Keratinocyte (primary cell): Measurements from ENCODE around the gene TATDN2. TPM values are rescaled to one million over a fixed set of nuclear protein-coding genes. Genes with fewer than 3 reads are reported as not detected.
A peak's percentile ranks its signal among the peaks of the same experiment; 100 is the strongest.

ENCODE experiments used
- DNase-seq: peaks from one replicate; pipeline ENCODE4 v3.0.0-alpha.2; 2011; ENCODE audit warnings: low read depth, missing footprints, low spot score
- FAIRE-seq: peaks from 2 replicates; lab custom pipeline; 2011; peaks lifted over from hg19 to GRCh38; lab: Jason Lieb, UNC
- H2AFZ ChIP-seq: 2 replicates; pipeline ENCODE4 v1.6.0; 2012; ENCODE audit warnings: low read length, control low read depth, inconsistent platforms; ENCODE audit not compliant: control insufficient read depth
- H3K27ac ChIP-seq: 2 replicates; pipeline ENCODE4 v1.5.1; 2011; ENCODE audit warnings: low read length; ENCODE audit not compliant: control insufficient read depth, insufficient read depth
- H3K27me3 ChIP-seq: 3 replicates; pipeline ENCODE4 v1.6.0; 2011; ENCODE audit warnings: low read length; ENCODE audit not compliant: control insufficient read depth, insufficient read depth; ENCODE audit errors: extremely low read depth
- H3K36me3 ChIP-seq, 2 experiments: 2 replicates in 1 of 2; 3 replicates in 1 of 2; pipeline ENCODE4 v1.5.1; 2011; ENCODE audit warnings: low read length in 2 of 2, mild to moderate bottlenecking in 1 of 2; ENCODE audit not compliant: control insufficient read depth in 2 of 2, insufficient read depth in 2 of 2; ENCODE audit errors: extremely low read depth in 1 of 2
- H3K4me1 ChIP-seq: 3 replicates; pipeline ENCODE4 v1.5.1; 2011; ENCODE audit warnings: low read length; ENCODE audit not compliant: control insufficient read depth, insufficient read depth; ENCODE audit errors: extremely low read depth
- H3K4me2 ChIP-seq: 3 replicates; pipeline ENCODE4 v1.6.0; 2011; ENCODE audit warnings: low read depth, low read length; ENCODE audit not compliant: control insufficient read depth, insufficient read depth; ENCODE audit errors: extremely low read depth
- H3K4me3 ChIP-seq, 3 experiments: fragments of 200-600 bp in 1 of 3; sonication (generic) in 1 of 3; 2 replicates in 2 of 3; 3 replicates in 1 of 3; pipeline ENCODE4 v1.5.1; 2011 to 2016; ENCODE audit warnings: low read length in 3 of 3, mild to moderate bottlenecking in 3 of 3, control low read depth in 2 of 3, inconsistent platforms in 1 of 3, low read depth in 1 of 3, mixed read lengths in 1 of 3, mixed run types in 1 of 3, moderate library complexity in 1 of 3; ENCODE audit not compliant: control insufficient read depth in 2 of 3, insufficient read depth in 2 of 3; ENCODE audit errors: extremely low read depth in 1 of 3
- H3K79me2 ChIP-seq: 2 replicates; pipeline ENCODE4 v1.6.0; 2012; ENCODE audit warnings: low read length; ENCODE audit not compliant: control insufficient read depth, insufficient read depth
- H3K9ac ChIP-seq: 3 replicates; pipeline ENCODE4 v1.6.0; 2011; ENCODE audit warnings: low read length; ENCODE audit not compliant: control insufficient read depth, insufficient read depth; ENCODE audit errors: extremely low read depth
- H3K9me1 ChIP-seq: 3 replicates; pipeline ENCODE4 v1.6.0; 2011; ENCODE audit warnings: low read length; ENCODE audit not compliant: control insufficient read depth, insufficient read depth; ENCODE audit errors: extremely low read depth
- H3K9me3 ChIP-seq: 2 replicates; pipeline ENCODE4 v1.5.1; 2012; ENCODE audit warnings: low read depth, low read length; ENCODE audit not compliant: control insufficient read depth
- H4K20me1 ChIP-seq: 3 replicates; pipeline ENCODE4 v1.6.0; 2011; ENCODE audit warnings: low read length; ENCODE audit not compliant: control insufficient read depth, insufficient read depth; ENCODE audit errors: extremely low read depth
- EZH2 ChIP-seq: IDR thresholded peaks from one replicate; pipeline ENCODE4 v1.6.1; 2012; ENCODE audit warnings: inconsistent platforms, mild to moderate bottlenecking, low read length, moderate library complexity
- dilution Hi-C: fragments of 300-500 bp; cut with MboI; formaldehyde crosslinking; loops from one replicate; pipeline ENCODE4 v1.7.0; 2020; ENCODE audit warnings: low sequenced_read_pairs; ENCODE audit not compliant: extremely low pct_ligation_motif_present
- polyA plus RNA-seq, 5 experiments: library from polyadenylated mRNA; depleted of rRNA in 3 of 5; stranded (reverse) in 3 of 5; stranded (forward) in 1 of 5; unstranded in 1 of 5; fragments of >200 nt; gene quantifications; 1 replicate in 1 of 5; 2 replicates in 3 of 5; 3 replicates in 1 of 5; pipeline versions ENCODE4 v1.2.1 to v1.2.3, GENCODE V29; 2011 to 2012; ENCODE audit warnings: missing spikeins in 2 of 5, low read depth in 1 of 5, low replicate concordance in 1 of 5
- TF ChIP-seq, protein P1 (sequence below), 3 experiments: IDR thresholded peaks in 1 of 3; conservative IDR thresholded peaks in 1 of 3; optimal IDR thresholded peaks in 1 of 3; 2 replicates in 2 of 3; 3 replicates in 1 of 3; pipeline versions ENCODE3 to v1.5.1; 2011; ENCODE audit warnings: low read length in 3 of 3, mild to moderate bottlenecking in 3 of 3, moderate library complexity in 2 of 3, control low read depth in 1 of 3, inconsistent platforms in 1 of 3; ENCODE audit not compliant: insufficient read depth in 2 of 3; ENCODE audit errors: extremely low read depth in 1 of 3

Gene TATDN2
- polyA plus RNA-seq, 1 donor (not counting 4 experiments of a cell fraction or from before 2014, with no cell fraction given) = 13.8 TPM

DNA sequence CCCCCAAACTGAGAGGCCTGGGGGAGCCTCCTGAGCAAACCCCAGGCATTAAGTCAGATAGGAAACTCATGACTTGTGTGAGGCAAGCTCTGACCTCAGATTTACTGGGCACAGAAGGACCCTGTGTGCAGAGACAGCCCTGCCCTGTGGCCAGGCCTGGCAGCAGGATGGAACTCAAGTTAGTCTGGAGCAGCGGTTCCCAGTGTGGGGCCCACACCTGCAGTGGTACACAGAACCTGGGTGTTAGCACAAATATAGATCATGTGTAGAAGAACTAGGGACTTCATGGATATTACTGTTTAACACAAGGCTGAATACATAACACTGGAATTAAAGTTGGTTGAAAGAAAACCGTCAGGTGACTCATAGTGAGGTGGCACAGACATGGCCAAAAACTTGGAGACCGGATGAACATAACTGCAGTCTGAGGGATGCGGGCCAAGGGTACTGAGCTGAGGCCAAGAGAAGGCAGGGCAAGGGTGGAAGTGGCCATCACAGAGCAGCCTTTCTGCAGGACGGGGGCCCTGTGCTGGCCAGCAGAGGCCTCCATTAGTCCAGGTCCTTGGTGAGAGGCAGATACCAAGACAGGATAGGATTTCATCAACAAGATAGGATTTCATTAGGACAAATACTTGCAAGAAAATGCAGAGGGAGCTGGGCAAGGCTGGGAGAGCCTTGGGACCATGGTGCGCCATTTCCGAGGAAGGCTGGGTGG, 42.7 kb upstream of the TATDN2 start:
- no peak overlapping the region for H2AFZ ChIP-seq
- H3K4me2 ChIP-seq = peak overlapping the region; percentile 45
- H3K9me1 ChIP-seq = no peaks in the 10 kb centered on the region
- TF ChIP-seq EZH2 = no peak
- TF ChIP-seq, protein P1, sequence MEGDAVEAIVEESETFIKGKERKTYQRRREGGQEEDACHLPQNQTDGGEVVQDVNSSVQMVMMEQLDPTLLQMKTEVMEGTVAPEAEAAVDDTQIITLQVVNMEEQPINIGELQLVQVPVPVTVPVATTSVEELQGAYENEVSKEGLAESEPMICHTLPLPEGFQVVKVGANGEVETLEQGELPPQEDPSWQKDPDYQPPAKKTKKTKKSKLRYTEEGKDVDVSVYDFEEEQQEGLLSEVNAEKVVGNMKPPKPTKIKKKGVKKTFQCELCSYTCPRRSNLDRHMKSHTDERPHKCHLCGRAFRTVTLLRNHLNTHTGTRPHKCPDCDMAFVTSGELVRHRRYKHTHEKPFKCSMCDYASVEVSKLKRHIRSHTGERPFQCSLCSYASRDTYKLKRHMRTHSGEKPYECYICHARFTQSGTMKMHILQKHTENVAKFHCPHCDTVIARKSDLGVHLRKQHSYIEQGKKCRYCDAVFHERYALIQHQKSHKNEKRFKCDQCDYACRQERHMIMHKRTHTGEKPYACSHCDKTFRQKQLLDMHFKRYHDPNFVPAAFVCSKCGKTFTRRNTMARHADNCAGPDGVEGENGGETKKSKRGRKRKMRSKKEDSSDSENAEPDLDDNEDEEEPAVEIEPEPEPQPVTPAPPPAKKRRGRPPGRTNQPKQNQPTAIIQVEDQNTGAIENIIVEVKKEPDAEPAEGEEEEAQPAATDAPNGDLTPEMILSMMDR (optimal IDR thresholded peaks at IDR 0.05 in 1 of 3, IDR thresholded peaks at IDR 0.05 in 1 of 3, conservative IDR thresholded peaks at IDR 0.05 in 1 of 3; ENCODE audit: extremely low read depth in 1 of 3, insufficient read depth in 2 of 3, low read length in 3 of 3) = no peak
- dilution Hi-C loops = no loop called here
- H3K36me3 ChIP-seq = peaks cover 2 to 4% of the 10 kb centered on the region in 2 experiments
- H3K9ac ChIP-seq = peak overlapping the region; percentile 62
- FAIRE-seq (peak; percentile 87), DNase-seq (peak; percentile 68)
- H3K9me3 ChIP-seq = no peaks in the 10 kb centered on the region
- H4K20me1 ChIP-seq = no peaks in the 10 kb centered on the region
- no peaks in the 10 kb centered on the region for H3K27me3 ChIP-seq
- peak overlapping the region; percentile 85 for H3K27ac ChIP-seq
- H3K4me1 ChIP-seq = peaks cover 39% of the 10 kb centered on the region
- no peaks in the 10 kb centered on the region for H3K79me2 ChIP-seq
- no peak overlapping the region for H3K4me3 ChIP-seq

DNA sequence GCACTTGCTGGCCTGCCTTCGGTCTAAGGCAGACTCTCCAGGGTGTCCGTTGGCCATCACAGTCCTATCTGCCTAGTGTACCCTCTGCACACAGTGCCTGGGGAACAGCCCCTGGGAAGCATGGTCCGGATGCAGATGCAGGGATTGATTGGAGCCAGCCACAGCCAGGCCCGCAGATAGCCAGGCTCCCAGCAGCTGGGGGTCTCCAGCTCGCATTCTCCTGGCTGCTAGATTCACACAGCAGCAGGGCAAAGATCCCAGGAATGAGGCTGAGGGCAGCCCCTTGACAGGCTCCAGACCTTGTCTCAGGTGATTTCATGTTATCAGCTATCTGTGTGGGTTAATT, 42.1 kb upstream of the TATDN2 start:
- H2AFZ ChIP-seq = no peak overlapping the region
- DNase-seq (no peak), FAIRE-seq (no peak)
- H3K79me2 ChIP-seq = no peaks in the 10 kb centered on the region
- peak overlapping the region; percentile 85 for H3K27ac ChIP-seq
- TF ChIP-seq EZH2 = no peak
- TF ChIP-seq, protein P1 (optimal IDR thresholded peaks at IDR 0.05 in 1 of 3, IDR thresholded peaks at IDR 0.05 in 1 of 3, conservative IDR thresholded peaks at IDR 0.05 in 1 of 3; ENCODE audit: extremely low read depth in 1 of 3, insufficient read depth in 2 of 3, low read length in 3 of 3) = no peak
- dilution Hi-C loops = no loop called here
- no peaks in the 10 kb centered on the region for H3K27me3 ChIP-seq
- H4K20me1 ChIP-seq = no peaks in the 10 kb centered on the region
- peaks cover 39% of the 10 kb centered on the region for H3K4me1 ChIP-seq
- no peak overlapping the region for H3K4me3 ChIP-seq
- peak overlapping the region; percentile 62 for H3K9ac ChIP-seq
- no peaks in the 10 kb centered on the region for H3K9me3 ChIP-seq
- H3K4me2 ChIP-seq = no peak overlapping the region
- no peaks in the 10 kb centered on the region for H3K9me1 ChIP-seq
- H3K36me3 ChIP-seq = peaks cover 2 to 4% of the 10 kb centered on the region in 2 experiments
